GM18511 (cell line): ENCODE data around the gene CHRNG.
"Not testable (repeated sequence)": the region's sequence is repeated elsewhere in the genome, so short reads cannot be mapped to it uniquely, and the experiment has no call there.

Source experiments
- ATAC-seq: cut with Tn5 transposase; IDR thresholded peaks from one replicate; pipeline ENCODE4 v1.9.1; 2021; ENCODE audit warnings: mild to moderate bottlenecking, moderate library complexity; ENCODE audit not compliant: unreplicated experiment

CHRNG gene

DNA sequence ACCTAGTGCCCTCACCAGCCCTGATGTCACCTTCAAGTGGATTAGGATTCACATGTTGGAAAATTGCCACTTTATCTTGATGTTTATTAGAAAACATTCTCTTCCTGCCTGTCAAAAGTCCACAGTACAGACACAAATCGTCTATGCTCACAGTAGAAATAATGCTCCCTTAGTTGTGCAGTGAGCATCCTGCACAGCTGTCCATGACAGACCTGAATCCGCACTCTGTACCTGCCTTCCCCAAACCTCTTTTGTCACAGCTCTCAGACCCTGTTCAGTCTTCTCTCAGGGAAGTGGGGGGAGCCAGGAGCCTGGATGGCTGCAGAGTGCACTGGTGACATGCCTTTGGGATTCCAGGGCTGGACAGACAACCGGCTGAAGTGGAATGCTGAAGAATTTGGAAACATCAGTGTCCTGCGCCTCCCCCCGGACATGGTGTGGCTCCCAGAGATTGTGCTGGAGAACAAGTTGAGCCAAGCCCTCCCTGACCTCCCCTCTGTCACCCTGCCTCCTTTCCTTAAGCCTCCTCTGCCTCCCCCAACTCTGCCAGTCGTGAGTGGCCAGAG, 11.5 kb upstream of the CHRNG start:
- no peak for ATAC-seq

DNA sequence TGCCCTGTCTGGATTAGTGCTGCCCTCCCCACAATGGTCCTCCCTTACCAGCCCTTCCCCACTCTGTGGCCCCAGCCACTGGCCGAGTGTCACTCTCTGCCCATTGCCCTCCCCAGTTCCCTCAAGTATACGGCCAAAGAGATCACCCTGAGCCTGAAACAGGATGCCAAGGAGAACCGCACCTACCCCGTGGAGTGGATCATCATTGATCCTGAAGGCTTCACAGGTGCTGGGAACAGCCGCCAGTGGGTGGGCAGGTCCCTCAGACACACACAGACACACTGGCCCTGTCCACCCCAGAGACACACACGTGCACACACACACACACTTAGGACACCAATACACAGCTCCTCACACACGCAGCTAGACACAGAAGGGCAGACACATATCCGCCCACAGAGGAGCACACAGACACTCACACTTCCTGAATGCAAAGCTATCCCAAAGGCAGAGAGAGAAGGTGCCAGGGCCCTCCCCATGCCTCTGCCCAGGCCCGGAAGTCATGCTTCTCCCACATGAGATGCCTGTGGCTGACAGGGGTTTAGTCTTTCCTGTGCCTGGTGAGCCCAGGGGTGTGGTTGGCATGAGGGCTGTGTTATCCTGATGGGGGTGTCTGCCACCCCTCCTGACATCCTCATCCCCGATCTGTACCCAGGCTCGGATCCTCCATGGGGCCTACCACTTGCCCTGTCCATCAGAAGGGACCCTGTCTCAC, 10.6 kb upstream of the CHRNG start:
- ATAC-seq: no peak

DNA sequence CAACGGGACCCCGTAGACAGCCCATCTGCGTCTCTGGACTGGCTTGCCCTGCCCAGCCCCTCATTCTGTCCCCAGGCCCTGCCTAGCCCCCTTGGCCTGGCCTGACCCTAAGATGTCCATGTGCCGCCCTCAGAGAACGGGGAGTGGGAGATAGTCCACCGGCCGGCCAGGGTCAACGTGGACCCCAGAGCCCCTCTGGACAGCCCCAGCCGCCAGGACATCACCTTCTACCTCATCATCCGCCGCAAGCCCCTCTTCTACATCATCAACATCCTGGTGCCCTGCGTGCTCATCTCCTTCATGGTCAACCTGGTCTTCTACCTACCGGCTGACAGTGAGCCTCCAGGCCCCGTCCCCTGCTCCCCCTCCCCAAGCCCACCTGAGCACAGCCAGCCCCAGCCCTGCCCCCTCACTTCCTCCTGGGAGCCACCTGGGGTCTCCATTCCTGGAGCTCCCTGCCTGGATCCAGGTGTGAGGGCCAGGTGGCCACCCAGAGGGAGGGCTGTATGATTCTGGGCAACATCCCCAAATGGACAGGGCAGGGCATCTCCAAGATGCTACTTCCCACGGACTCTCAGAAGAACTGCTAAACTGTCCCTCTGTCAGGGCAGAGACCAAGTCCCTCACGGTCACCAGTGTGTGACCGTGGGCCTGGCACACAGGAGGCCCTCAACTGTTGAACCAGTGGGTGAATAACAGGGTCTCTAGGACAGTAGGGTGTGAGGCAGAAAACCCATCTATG, 9.5 kb upstream of the CHRNG start:
- no peak for ATAC-seq

DNA sequence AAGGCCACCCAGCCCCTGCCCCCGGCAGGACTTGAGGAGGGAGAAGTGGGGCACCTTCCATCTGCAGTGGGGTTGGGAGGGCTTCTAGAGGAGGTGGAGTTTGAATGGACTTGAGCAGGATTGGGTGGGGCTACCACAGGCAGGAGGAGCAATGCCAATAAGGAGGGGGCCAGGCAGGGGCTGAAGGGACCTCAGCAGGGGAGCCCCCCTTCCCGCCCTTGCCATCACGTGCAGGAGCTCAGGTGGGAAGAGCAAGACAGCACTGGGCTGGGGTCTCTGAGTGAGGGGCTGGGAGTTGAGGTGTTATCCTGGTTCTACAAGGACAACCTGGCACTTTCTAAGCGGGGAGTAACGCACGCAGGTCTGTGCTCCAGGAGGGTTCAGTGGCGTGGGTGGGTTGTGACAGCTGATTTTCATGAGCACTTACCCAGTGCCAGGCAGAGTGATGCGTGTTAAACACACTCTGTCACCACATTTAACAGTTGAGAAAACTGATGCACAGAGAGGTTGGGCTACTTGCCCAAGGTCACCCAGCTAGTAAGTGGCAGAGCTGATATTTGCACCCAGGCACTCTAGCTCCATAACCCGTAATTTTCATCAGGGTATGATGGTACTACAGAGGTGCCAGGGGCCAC, 8.7 kb upstream of the CHRNG start:
- no peak for ATAC-seq

DNA sequence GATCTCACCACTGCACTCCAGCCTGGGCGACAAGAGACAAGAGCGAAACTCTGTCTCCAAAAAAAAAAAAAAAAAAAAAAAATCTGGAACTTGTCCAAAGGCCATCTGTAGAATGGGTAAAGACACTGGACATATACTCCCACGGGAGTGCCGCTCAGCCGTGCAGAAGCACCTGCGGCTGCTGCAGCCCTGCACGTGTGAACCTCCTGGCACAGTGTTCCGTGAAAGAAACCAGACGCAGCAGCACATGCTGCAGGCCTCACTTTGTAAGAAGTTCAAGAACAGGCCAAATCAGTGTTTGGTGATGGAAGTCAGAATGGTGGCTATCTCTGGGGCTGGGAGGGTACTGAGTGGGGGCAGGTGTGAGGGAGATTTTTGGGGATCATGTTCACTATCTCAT, 7.1 kb upstream of the CHRNG start:
- ATAC-seq: no peak

DNA sequence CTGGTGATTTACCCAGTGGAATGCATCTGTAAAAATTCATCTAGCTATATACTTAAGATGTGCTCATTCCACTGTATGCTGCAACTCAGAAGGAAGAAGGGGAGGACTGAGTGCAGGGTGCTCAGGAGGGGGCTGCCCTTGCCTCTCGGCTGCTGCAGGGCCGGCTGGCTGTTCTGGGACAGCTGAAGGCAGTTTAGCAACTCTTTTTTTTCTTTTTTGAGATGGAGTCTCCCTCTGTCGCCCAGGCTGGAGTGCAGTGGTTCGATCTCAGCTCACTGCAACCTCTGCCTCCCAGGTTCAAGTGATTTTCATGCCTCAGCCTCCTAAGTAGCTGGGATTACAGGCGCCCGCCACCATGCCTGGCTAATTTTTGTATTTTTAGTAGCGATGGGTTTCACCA, 6.7 kb upstream of the CHRNG start:
- ATAC-seq: not testable (repeated sequence)

DNA sequence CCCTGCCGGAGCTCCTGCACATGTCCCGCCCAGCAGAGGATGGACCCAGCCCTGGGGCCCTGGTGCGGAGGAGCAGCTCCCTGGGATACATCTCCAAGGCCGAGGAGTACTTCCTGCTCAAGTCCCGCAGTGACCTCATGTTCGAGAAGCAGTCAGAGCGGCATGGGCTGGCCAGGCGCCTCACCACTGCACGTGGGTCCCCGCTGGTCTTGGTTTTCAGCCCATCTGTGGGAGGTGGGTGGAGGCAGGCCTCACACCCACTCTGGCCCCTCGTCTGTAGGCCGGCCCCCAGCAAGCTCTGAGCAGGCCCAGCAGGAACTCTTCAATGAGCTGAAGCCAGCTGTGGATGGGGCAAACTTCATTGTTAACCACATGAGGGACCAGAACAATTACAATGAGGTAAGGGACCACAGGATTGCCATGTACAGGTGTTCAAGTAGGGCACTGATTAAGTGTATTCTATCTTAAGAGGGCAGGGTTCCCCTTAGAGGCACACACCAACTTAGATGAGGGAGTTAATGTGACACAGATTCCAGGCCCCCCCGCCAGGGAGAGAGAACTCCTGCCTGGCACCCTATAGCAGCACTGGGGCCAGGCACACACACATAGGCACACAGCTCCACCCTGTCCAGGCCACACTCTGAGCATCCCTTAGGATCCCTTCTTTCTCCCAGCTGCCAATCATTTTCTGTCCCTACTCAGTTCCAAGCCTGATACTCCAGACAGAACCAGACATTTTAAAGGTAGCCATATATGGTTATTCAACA, 5.4 kb upstream of the CHRNG start:
- no peak for ATAC-seq

DNA sequence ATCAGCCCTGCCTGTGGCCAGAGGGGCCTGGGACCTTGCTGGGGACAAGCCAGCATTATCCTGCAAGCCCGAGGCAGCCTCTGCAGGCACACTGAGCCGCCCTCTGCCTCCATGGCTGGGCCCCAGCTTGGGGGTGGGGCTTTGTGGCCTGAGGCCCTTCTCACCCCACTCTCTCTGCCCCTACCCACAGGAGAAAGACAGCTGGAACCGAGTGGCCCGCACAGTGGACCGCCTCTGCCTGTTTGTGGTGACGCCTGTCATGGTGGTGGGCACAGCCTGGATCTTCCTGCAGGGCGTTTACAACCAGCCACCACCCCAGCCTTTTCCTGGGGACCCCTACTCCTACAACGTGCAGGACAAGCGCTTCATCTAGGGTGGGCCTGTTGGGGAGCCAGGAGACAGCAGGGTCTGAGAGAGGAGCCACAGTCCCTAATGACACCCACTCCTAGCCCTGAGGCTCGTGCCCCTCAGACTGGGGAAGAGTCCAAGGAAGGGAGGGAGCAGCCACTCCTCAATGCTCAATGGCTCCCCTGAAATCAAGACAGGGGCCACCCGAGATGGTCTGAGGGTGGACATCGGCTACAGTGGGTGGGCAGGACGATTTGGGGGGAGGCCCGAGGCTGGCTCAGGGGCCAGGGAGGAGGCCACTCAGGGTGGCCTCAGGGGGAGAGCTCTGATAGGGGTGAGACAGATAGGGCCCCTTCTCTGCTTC, 4.4 kb upstream of the CHRNG start:
- no peak for ATAC-seq

DNA sequence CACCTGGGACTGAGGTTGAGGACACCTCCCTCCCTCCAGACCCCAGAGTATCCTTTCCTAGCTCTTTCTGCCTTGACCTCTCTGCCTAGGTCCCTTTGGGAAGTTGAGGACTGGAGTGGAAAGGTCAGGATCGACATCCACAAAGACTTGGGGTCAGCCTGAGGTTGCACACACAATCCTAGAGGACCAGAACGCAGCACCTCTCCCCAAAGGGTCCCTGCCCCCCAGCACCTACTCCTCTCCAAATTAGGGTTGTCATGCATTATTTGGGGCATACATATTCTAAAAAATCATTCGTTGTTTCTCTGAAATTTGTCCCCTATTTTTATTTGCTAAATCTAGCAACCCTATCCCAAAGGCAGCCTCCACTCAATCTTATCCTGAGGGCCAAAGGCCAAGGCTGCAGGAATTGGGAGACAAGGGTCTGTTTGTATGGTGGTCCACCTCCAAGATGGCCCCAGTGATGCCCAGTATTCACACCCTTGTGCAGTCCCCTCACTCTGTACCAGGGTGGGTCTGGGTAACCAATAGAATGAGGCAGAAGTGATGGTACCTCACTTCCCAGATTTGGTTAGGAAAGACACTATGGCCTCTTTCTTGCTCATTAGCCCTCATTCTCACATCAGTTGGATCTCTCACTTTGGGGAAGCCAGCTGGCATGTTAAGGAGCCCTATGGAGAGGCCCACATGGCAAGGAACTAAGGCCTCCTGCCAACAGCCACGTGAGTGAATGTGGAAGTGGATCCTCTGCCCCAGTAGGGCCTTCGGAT, 3.5 kb upstream of the CHRNG start:
- no peak for ATAC-seq

DNA sequence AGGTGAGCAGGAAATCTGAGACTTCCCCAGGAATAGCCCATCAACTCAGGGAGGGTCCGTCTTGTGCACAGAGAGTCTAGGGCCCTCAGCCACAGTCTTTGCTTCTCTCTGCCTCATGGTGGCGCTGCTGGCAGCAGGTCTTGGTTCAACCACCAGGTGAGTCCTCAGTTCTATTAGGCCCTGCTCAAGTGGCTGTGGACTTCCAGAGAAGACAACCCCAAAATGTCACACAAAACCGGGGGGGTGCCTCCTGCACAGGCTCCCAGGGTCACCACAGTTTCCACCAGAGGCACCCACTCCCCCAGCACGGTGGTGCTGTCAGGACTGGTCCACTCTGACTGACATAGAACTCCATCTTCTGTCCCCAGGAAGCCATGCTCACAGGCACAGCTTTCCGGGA, 2.4 kb upstream of the CHRNG start:
- ATAC-seq: no peak

DNA sequence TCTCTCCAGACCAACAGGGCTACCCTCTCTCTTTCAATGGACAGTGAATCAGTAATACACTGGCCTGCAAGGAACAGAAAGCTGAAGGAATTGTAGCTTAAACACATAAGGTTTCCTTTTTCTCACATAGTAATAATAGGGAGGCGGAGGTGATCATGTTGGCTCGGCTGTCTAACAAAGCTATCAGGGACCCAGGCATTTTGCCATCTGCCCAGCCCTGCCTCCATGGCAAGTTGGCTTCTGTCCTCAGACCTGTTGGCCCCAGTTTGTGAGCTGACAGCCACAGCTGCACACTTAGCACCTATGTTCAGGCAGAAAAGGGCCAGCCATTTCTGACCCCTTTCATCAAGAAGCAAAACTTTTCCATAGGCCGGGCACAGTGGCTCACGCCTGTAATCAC, 2.0 kb upstream of the CHRNG start:
- no peak for ATAC-seq

DNA sequence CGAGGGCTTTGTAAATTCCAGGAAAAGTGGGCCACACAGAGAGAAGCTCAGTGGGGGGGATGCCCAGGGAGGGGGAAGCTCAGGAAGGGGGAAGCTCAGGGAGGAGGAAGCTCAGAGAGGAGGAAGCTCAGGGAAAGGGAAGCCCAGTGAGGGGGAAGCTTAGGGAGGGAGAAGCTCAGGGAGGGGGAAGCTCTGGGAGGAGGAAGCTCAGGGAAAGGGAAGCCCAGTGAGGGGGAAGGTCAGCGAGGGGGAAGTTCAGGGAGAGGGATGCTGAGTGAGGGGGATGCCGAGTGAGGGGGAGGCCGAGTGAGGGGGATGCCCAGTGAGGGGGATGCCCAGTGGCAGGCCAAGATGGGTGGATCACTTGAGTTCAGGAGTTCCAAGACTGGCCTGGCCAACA, 821 bp upstream of the CHRNG start:
- no peak for ATAC-seq

DNA sequence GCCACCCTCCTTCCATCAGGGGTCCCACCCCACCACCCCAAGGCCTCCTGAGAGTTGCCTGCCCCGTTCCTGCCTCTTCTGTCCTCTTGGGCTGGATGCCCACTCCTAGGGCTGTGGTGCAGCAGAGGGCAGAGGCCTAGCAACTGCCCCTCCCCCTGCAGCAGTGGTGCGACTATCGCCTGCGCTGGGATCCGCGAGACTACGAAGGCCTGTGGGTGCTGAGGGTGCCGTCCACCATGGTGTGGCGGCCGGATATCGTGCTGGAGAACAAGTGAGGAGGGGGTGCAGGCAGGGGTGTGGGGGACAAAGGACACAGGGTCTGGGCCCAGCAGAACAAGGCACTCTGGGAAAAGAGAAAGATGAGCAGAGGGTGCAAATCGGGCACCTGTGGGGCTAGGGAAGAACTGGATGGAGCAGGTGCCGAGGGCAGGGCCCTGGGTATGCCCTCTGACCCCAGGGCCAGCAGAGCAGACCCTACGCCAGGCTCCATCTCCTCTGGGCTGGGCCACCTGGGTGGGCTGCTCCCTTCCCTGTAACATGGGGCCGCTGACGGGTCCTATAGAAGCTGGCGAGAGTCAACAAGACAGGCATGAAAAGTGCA, 1.0 kb downstream of the CHRNG start:
- no peak for ATAC-seq

DNA sequence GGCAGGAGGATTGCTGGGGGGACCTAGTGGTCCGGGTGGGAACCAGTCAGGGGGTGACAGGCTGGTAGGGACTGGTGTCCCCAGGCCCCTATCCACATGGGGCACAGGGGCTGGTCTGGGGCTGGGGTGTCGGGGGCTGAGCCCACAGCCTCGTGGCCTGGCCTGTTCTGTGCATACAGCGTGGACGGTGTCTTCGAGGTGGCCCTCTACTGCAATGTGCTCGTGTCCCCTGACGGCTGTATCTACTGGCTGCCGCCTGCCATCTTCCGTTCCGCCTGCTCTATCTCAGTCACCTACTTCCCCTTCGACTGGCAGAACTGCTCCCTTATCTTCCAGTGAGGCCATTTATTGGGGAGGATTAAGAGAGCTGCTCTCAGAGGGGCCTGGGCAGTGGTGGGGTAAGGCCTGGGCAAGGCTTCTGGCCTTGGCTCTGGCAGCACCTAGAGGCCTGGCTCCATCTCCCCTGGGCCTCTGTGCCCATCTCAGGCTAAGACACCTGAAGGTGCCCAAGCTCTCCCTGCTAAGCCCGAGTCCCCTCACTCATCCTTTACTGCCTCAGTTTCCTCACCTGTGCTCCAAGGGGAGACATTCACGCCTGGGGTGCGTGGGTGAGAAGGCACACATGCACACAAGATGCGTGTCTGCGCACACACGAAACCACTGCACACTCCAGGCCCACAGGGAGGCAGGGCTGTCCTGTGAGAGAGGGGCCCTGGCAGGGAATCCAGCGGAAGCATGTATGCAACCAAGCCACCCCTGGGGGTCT, 1.9 kb downstream of the CHRNG start:
- ATAC-seq: no peak

DNA sequence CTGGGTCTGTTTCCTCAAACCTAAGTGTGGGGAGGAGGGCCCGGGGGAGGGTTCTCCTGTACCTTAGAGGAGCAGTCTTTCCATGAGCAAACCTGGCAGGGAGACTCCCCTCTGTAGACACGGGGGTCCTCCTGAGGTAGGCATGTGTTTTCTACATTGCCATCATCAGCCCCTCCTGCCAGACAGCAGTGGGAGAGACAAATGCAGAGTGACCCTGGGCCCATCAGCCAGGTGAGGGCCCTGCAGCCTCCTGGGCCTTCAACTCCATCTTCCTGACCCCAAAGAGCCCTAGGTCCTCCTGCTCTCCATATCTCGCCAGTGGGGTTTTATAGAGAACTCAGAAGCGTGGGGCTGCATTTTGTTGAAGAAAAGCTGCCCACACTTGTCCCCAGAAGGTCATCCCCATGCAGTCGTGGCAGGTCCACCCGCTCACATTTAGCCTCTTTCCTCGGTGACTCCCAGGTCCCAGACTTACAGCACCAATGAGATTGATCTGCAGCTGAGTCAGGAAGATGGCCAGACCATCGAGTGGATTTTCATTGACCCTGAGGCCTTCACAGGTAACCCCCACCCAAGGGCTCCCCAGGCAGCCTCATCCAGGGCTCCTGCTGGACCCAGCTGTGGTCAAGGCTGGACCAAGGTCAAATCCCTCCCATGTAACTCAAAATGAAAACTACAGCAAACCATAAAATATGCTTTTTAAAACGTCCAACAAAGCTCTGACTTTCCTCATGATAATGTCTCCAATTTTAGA, 2.6 kb downstream of the CHRNG start:
- ATAC-seq: no peak

DNA sequence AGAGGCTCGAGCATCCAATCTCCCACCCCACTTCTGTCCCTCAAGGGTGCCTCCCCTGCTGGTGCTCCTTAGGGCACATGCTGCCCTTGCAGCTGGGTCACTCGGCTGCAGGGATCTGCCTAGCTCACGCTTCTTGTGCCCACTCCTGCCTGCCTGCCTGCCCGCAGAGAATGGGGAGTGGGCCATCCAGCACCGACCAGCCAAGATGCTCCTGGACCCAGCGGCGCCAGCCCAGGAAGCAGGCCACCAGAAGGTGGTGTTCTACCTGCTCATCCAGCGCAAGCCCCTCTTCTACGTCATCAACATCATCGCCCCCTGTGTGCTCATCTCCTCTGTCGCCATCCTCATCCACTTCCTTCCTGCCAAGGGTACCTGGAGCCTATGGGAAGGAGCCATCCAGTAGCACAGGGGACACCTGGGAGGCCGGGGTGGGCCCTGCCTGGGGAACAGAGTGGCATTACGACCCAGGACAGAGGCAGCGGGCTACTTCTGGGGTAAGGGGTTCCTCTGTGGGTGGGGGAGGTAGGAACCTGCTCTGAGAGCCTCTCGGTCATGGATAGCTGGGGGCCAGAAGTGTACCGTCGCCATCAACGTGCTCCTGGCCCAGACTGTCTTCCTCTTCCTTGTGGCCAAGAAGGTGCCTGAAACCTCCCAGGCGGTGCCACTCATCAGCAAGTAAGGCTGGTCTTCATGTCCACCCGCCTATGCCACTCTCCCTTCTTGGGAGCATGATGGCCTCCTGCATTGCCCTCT, 3.4 kb downstream of the CHRNG start:
- ATAC-seq: no peak

DNA sequence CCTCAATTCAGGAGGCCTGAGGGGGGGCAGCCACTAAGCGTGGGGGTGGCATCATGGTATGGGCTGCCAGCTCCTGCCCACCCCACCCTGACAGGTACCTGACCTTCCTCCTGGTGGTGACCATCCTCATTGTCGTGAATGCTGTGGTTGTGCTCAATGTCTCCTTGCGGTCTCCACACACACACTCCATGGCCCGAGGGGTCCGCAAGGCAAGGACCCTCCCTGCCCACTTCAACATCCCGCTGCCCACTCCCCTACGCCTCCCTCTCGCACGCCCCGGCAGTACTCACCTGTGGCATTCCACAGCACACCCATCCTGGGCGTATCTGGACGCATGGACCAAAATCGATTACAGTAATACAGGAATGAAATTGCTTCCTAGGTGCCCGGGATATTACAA, 4.0 kb downstream of the CHRNG start:
- no peak for ATAC-seq
